ENCODE measurements around the gene SYNE2.

DNA sequence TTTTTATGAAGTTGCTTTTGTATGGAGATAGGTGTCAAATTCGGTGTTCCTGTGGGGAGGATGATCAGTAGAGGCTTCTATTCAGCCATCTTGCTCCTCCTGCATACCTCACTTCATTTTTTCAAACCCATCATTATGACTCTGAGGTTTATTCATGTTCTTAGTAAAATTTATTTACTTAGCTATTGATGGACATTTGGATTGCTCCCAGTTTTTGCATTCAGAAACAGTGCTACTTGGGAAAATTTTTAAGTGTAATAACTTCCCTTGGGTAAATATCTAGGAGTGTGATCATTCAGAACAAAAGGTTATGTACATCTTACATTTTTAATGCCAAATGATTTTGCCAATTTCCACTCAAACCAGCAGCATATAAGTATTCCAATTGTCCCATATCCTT, 208.3 kb downstream of the SYNE2 start:
- no peak for TF ChIP-seq CTCF (IDR thresholded peaks at IDR 0.05)
- no peak for TF ChIP-seq EZH2phosphoT487 (IDR thresholded peaks at IDR 0.05)
- TF ChIP-seq EZH2 (IDR thresholded peaks at IDR 0.05), result no peak

Measured in neural progenitor cell (in vitro differentiated cells).